Measurements from ENCODE around the gene ACYP1. TPM values are rescaled to one million over a fixed set of nuclear protein-coding genes. Genes with fewer than 3 reads are reported as not detected.

ACYP1 gene
- total and polyA plus RNA-seq, 2 donors (not counting 1 experiment from before 2014, with no cell fraction given): 13.7 to 14.5 TPM

- Histone ChIP-seq H3K9me3 (ENCODE audit: control insufficient read depth, insufficient read depth, low read depth, low read length) (no peaks in the 10 kb centered on the region), H4K20me1 (ENCODE audit: control insufficient read depth, extremely low read depth, insufficient read depth, low read length) (no peaks in the 10 kb centered on the region), H3K4me2 (ENCODE audit: extremely low read depth, insufficient read depth, low read length) (peak within 1 kb of the TSS; percentile 80), H3K36me3 (ENCODE audit: control insufficient read depth, insufficient read depth, low read length) (no peaks in the 10 kb centered on the region), H2AFZ (ENCODE audit: low read length) (peak within 1 kb of the TSS; percentile 66), H3K9ac (ENCODE audit: insufficient read depth, low read length) (peak within 1 kb of the TSS; percentile 81), H3K4me1 (ENCODE audit: control insufficient read depth, extremely low read depth, insufficient read depth, low read length) (peaks cover 2% of the 10 kb centered on the region), H3K4me3 (replicated peaks in 1 of 4; ENCODE audit: control extremely low read depth in 1 of 4, insufficient read depth in 1 of 4, low read depth in 3 of 4, low read length in 4 of 4) (peak within 1 kb of the TSS; percentile 55 to 61 (median 58)), H3K27ac (ENCODE audit: insufficient read depth, low read length) (peak within 1 kb of the TSS; percentile 83), H3K27me3 (ENCODE audit: control insufficient read depth, insufficient read depth, low read length) (no peaks in the 10 kb centered on the region), H3K79me2 (ENCODE audit: control insufficient read depth, insufficient read depth, low read length) (no peaks in the 10 kb centered on the region)
- peak; percentile 71 to 76 for DNase-seq (ENCODE audit: low read depth in 2 of 2)
- TF ChIP-seq EZH2 (IDR thresholded peaks at IDR 0.05; ENCODE audit: low read length, missing control alignments): no peak
- TF ChIP-seq CTCF (conservative IDR thresholded peaks at IDR 0.05 in 1 of 2, IDR thresholded peaks at IDR 0.05 in 1 of 2; ENCODE audit: low read depth in 1 of 2, low read length in 2 of 2): no peak
These were observed 12.8 kb downstream of the ACYP1 start, which contains the start of gene MLH3 for GRCh38 chr14:75050852-75051555. TSS of gene MLH3 (minus strand) at chr14:75051467. CDS start at chr14:75049655, 1,812 bp downstream.

DNA sequence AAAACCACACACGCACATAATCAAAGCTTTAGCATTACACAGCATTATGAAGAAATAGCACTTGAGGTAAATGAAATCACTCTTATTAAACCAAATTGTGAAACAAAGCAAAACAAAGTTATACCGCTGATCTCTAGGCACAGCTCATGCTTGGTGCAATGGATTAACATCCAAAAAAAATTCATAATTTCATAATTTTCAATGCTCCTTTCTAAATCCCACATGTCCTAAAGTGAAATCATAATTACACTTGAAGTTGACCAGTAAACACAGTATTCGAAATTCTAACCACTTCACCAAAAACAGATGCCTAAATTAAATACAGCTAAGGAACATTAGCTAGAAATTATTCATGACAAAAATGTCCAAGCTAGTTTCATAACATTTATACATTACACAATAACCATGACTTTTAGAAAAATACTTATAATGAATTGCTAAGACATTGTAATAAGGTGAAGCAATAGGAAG, 14.1 kb downstream of the ACYP1 start:
- Histone ChIP-seq H2AFZ (ENCODE audit: low read length) (no peak overlapping the region), H3K36me3 (ENCODE audit: control insufficient read depth, insufficient read depth, low read length) (no peaks in the 10 kb centered on the region), H3K79me2 (ENCODE audit: control insufficient read depth, insufficient read depth, low read length) (peaks cover 2% of the 10 kb centered on the region), H3K4me2 (ENCODE audit: extremely low read depth, insufficient read depth, low read length) (no peak overlapping the region), H3K27ac (ENCODE audit: insufficient read depth, low read length) (peak overlapping the region; percentile 43), H3K27me3 (ENCODE audit: control insufficient read depth, insufficient read depth, low read length) (no peaks in the 10 kb centered on the region), H3K9ac (ENCODE audit: insufficient read depth, low read length) (no peak overlapping the region), H3K4me3 (replicated peaks in 1 of 4; ENCODE audit: control extremely low read depth in 1 of 4, insufficient read depth in 1 of 4, low read depth in 3 of 4, low read length in 4 of 4) (peak overlapping the region in 2 of 4 experiments; percentile 19 to 23), H4K20me1 (ENCODE audit: control insufficient read depth, extremely low read depth, insufficient read depth, low read length) (no peaks in the 10 kb centered on the region), H3K4me1 (ENCODE audit: control insufficient read depth, extremely low read depth, insufficient read depth, low read length) (peaks cover 2% of the 10 kb centered on the region), H3K9me3 (ENCODE audit: control insufficient read depth, insufficient read depth, low read depth, low read length) (no peaks in the 10 kb centered on the region)
- no peak for TF ChIP-seq CTCF (conservative IDR thresholded peaks at IDR 0.05 in 1 of 2, IDR thresholded peaks at IDR 0.05 in 1 of 2; ENCODE audit: low read depth in 1 of 2, low read length in 2 of 2)
- no peak for TF ChIP-seq EZH2 (IDR thresholded peaks at IDR 0.05; ENCODE audit: low read length, missing control alignments)
- peak in 1 of 2 donors; percentile 78 for DNase-seq (ENCODE audit: low read depth in 2 of 2)

- Histone ChIP-seq H3K36me3 (ENCODE audit: control insufficient read depth, insufficient read depth, low read length) (no peaks in the 10 kb centered on the region), H4K20me1 (ENCODE audit: control insufficient read depth, extremely low read depth, insufficient read depth, low read length) (no peaks in the 10 kb centered on the region), H3K27me3 (ENCODE audit: control insufficient read depth, insufficient read depth, low read length) (no peaks in the 10 kb centered on the region), H3K4me2 (ENCODE audit: extremely low read depth, insufficient read depth, low read length) (peak overlapping the region; percentile 48), H3K4me1 (ENCODE audit: control insufficient read depth, extremely low read depth, insufficient read depth, low read length) (peaks cover 9% of the 10 kb centered on the region), H3K9ac (ENCODE audit: insufficient read depth, low read length) (no peak overlapping the region), H3K4me3 (replicated peaks in 1 of 4; ENCODE audit: control extremely low read depth in 1 of 4, insufficient read depth in 1 of 4, low read depth in 3 of 4, low read length in 4 of 4) (peak overlapping the region in 1 of 4 experiments; percentile 23), H3K9me3 (ENCODE audit: control insufficient read depth, insufficient read depth, low read depth, low read length) (no peaks in the 10 kb centered on the region), H3K79me2 (ENCODE audit: control insufficient read depth, insufficient read depth, low read length) (peaks cover 2% of the 10 kb centered on the region), H3K27ac (ENCODE audit: insufficient read depth, low read length) (peak overlapping the region; percentile 43), H2AFZ (ENCODE audit: low read length) (no peak overlapping the region)
- DNase-seq (ENCODE audit: low read depth in 2 of 2): peak in 1 of 2 donors; percentile 5
- no peak for TF ChIP-seq CTCF (conservative IDR thresholded peaks at IDR 0.05 in 1 of 2, IDR thresholded peaks at IDR 0.05 in 1 of 2; ENCODE audit: low read depth in 1 of 2, low read length in 2 of 2)
These were observed 14.7 kb downstream of the ACYP1 start for GRCh38 chr14:75049136-75049535.

Measured in fibroblast of lung (primary cell).